HCT116 (cell line): ENCODE data around the gene PRSS1. TPM values are rescaled to one million over a fixed set of nuclear protein-coding genes. Genes with fewer than 3 reads are reported as not detected.

Source experiments
- ATAC-seq: fragments of 200-7000 bp; cut with Tn5 transposase; 2 replicates; pipeline ENCODE4 v1.9.1; 2020; ENCODE audit warnings: mild to moderate bottlenecking, moderate library complexity
- BruUV-seq: library from RNA; stranded (reverse); fragments of 400-500 nt; replicated peaks from 2 replicates; lab custom pipeline; 2021; lab: Mats Ljungman, UMichigan
- CTCF ChIA-PET: fragments of 300-600 bp; sonication (Branson Sonifier 250); formaldehyde crosslinking; loops from one replicate; lab custom pipeline; 2021; ENCODE audit warnings: antibody characterized with exemption; lab: Charles Lee
- POLR2A ChIA-PET: fragments of 300-600, 350-600 bp; sonication (Branson Sonifier 250); formaldehyde crosslinking; loops from one replicate; lab custom pipeline; 2021; ENCODE audit warnings: antibody characterized with exemption; lab: Charles Lee
- RAD21 ChIA-PET, 2 experiments: fragments of 300-600 bp; sonication (Branson Sonifier 250); formaldehyde crosslinking; loops; one replicate each; lab custom pipeline; 2023; ENCODE audit warnings: low total read pairs in 2 of 2; ENCODE audit not compliant: uncharacterized antibody in 2 of 2, unreplicated experiment in 2 of 2, low non-redundant PET in 1 of 2; lab: Charles Lee
- DNase-seq: peaks from one replicate; pipeline ENCODE4 v3.0.0-alpha.2; 2010; ENCODE audit warnings: low read depth, low spot score
- H2AFZ ChIP-seq: fragments of 200-600 bp; shearing (Covaris generic), sonication (generic); 2 replicates; pipeline ENCODE4 v1.6.1; 2017; ENCODE audit warnings: low read depth, mixed run types, mixed read lengths, antibody characterized with exemption, low read length; ENCODE audit not compliant: poor library complexity, severe bottlenecking
- H3K27ac ChIP-seq: 2 replicates; pipeline ENCODE4 v1.5.1; 2012; ENCODE audit warnings: low read depth, low read length
- H3K27me3 ChIP-seq: fragments of 200-600 bp; sonication (generic); 2 replicates; pipeline ENCODE4 v1.6.1; 2016; ENCODE audit warnings: mixed run types, low read length, mixed read lengths; ENCODE audit not compliant: insufficient read depth
- H3K36me3 ChIP-seq, 2 experiments: fragments of 200-500 bp in 1 of 2; fragments of 200-600 bp in 1 of 2; sonication (Bioruptor generic) in 1 of 2; sonication (generic) in 1 of 2; 2 replicates each; pipeline versions ENCODE4 v1.5.1 to v1.6.1; 2014 to 2016; ENCODE audit warnings: low read length in 2 of 2, inconsistent platforms in 1 of 2, mixed read lengths in 1 of 2, mixed run types in 1 of 2; ENCODE audit not compliant: insufficient read depth in 2 of 2, control insufficient read depth in 1 of 2
- H3K4me1 ChIP-seq, 2 experiments: fragments of 200-600 bp in 1 of 2; sonication (generic) in 1 of 2; 2 replicates each; pipeline versions ENCODE4 v1.5.1 to v1.6.1; 2012 to 2017; ENCODE audit warnings: low read length in 2 of 2, inconsistent platforms in 1 of 2, mild to moderate bottlenecking in 1 of 2, mixed read lengths in 1 of 2, mixed run types in 1 of 2, moderate library complexity in 1 of 2; ENCODE audit not compliant: insufficient read depth in 2 of 2, control insufficient read depth in 1 of 2
- H3K4me2 ChIP-seq: fragments of 200-600 bp; sonication (generic); 2 replicates; pipeline ENCODE4 v1.6.1; 2017; ENCODE audit warnings: mixed run types, low read length, mixed read lengths
- H3K4me3 ChIP-seq, 2 experiments: fragments of 200-600 bp in 1 of 2; sonication (generic) in 1 of 2; replicated peaks in 1 of 2; 2 replicates each; pipeline ENCODE4 v1.5.1; 2011 to 2016; ENCODE audit warnings: low read length in 2 of 2, control low read depth in 1 of 2, low read depth in 1 of 2, mild to moderate bottlenecking in 1 of 2, mixed read lengths in 1 of 2, mixed run types in 1 of 2
- H3K79me2 ChIP-seq: fragments of 200-600 bp; sonication (generic); 2 replicates; pipeline ENCODE4 v1.6.1; 2017; ENCODE audit warnings: mild to moderate bottlenecking, mixed run types, low read length, moderate library complexity, mixed read lengths; ENCODE audit not compliant: insufficient read depth
- H3K9ac ChIP-seq: fragments of 200-600 bp; sonication (generic); 2 replicates; pipeline ENCODE4 v1.6.1; 2016; ENCODE audit warnings: low read length, mixed read lengths
- H3K9me2 ChIP-seq: fragments of 200-600 bp; sonication (generic), shearing (Covaris generic); 2 replicates; pipeline ENCODE4 v1.6.1; 2017; ENCODE audit warnings: mixed run types, mild to moderate bottlenecking, moderate library complexity; ENCODE audit not compliant: insufficient read depth
- H3K9me3 ChIP-seq, 2 experiments: fragments of 200-500 bp in 1 of 2; fragments of 200-600 bp in 1 of 2; sonication (Bioruptor generic) in 1 of 2; sonication (generic) in 1 of 2; 2 replicates each; pipeline ENCODE4 v1.6.1; 2014 to 2017; ENCODE audit warnings: low read length in 2 of 2, mixed read lengths in 2 of 2, inconsistent platforms in 1 of 2, low read depth in 1 of 2, mild to moderate bottlenecking in 1 of 2, mixed run types in 1 of 2, moderate library complexity in 1 of 2; ENCODE audit not compliant: control insufficient read depth in 1 of 2, insufficient read depth in 1 of 2
- H4K20me1 ChIP-seq: fragments of 200-600 bp; sonication (generic), shearing (Covaris generic); 2 replicates; pipeline ENCODE4 v1.6.1; 2017; ENCODE audit warnings: mixed run types, mild to moderate bottlenecking, moderate library complexity; ENCODE audit not compliant: insufficient read depth
- ATF3 ChIP-seq: IDR thresholded peaks from 2 replicates; pipeline ENCODE4 v1.6.1; 2012
- CBX3 ChIP-seq: IDR thresholded peaks from 2 replicates; pipeline ENCODE4 v1.6.1; 2012; ENCODE audit warnings: low read depth
- CTCF ChIP-seq, 3 experiments: fragments of 200-600 bp in 1 of 3; sonication (generic) in 1 of 3; IDR thresholded peaks in 2 of 3; conservative IDR thresholded peaks in 1 of 3; 2 replicates each; pipeline ENCODE4 v1.5.1; 2012 to 2017; ENCODE audit warnings: low read depth in 2 of 3, low read length in 2 of 3, antibody characterized with exemption in 1 of 3, borderline replicate concordance in 1 of 3, control low read depth in 1 of 3, mild to moderate bottlenecking in 1 of 3, mixed read lengths in 1 of 3, mixed run types in 1 of 3, moderate library complexity in 1 of 3; ENCODE audit not compliant: insufficient read depth in 1 of 3
- EGR1 ChIP-seq: IDR thresholded peaks from 2 replicates; pipeline ENCODE4 v1.6.1; 2012; ENCODE audit warnings: low read depth
- EZH2 ChIP-seq: fragments of 200-600 bp; sonication (generic); IDR thresholded peaks from 2 replicates; pipeline ENCODE4 v1.6.1; 2017; ENCODE audit warnings: antibody characterized with exemption, mixed run types
- EZH2phosphoT487 ChIP-seq: fragments of 200-600 bp; IDR thresholded peaks from 2 replicates; pipeline ENCODE4 v1.6.1; 2018; ENCODE audit warnings: antibody characterized with exemption, borderline replicate concordance
- MAX ChIP-seq: IDR thresholded peaks from 2 replicates; pipeline ENCODE4 v1.6.1; 2012
- RAD21 ChIP-seq: IDR thresholded peaks from 2 replicates; pipeline ENCODE4 v1.6.1; 2012; ENCODE audit warnings: low read depth, mild to moderate bottlenecking
- SIN3A ChIP-seq: IDR thresholded peaks from 2 replicates; pipeline ENCODE4 v1.6.1; 2012; ENCODE audit warnings: low read depth
- SP1 ChIP-seq: IDR thresholded peaks from 2 replicates; pipeline ENCODE4 v1.6.1; 2012; ENCODE audit warnings: low read depth
- YY1 ChIP-seq: IDR thresholded peaks from 2 replicates; pipeline ENCODE4 v1.6.1; 2011; ENCODE audit warnings: low read length, low read depth, moderate library complexity, mild to moderate bottlenecking; ENCODE audit not compliant: insufficient replicate concordance; ENCODE audit errors: extremely low read depth
- ZBTB33 ChIP-seq: IDR thresholded peaks from 2 replicates; pipeline ENCODE4 v1.6.1; 2011; ENCODE audit warnings: mild to moderate bottlenecking, low read length, moderate library complexity; ENCODE audit not compliant: insufficient replicate concordance; ENCODE audit errors: extremely low read depth
- ZNF274 ChIP-seq: fragments of 200-500 bp; sonication (Bioruptor generic); IDR thresholded peaks from 2 replicates; pipeline ENCODE4 v1.6.1; 2014; ENCODE audit warnings: mild to moderate bottlenecking, low read depth, low read length, inconsistent platforms
- intact Hi-C: fragments of 100-400 bp; cut with micrococcal nuclease; formaldehyde crosslinking; loops from 2 replicates; pipeline ENCODE4 v1.10.0; 2022
- total RNA-seq: library from RNA; stranded (reverse); gene quantifications from one replicate; pipeline ENCODE4 v1.2.1, GENCODE V29; 2021; ENCODE audit not compliant: unreplicated experiment

The PRSS1 gene
- total RNA-seq, 1 experiment from 2014 or later, result 14.6 TPM

- intact Hi-C loops, result no loop called here
- no peaks in the 10 kb centered on the region for H3K79me2 ChIP-seq
- ChIA-PET CTCF (no interaction called here), RAD21 (no interaction called here), POLR2A (no interaction called here)
- ATAC-seq (no peak), DNase-seq (no peak)
- H4K20me1 ChIP-seq, result no peaks in the 10 kb centered on the region
- no peak overlapping the region for H3K4me3 ChIP-seq
- no peak overlapping the region for H3K27ac ChIP-seq
- no peak overlapping the region for H3K9ac ChIP-seq
- H3K36me3 ChIP-seq, result no peaks in the 10 kb centered on the region
- H3K9me3 ChIP-seq, result no peaks in the 10 kb centered on the region
- H3K9me2 ChIP-seq, result no peaks in the 10 kb centered on the region
- H3K4me2 ChIP-seq, result no peak overlapping the region
- no peak overlapping the region for H2AFZ ChIP-seq
- no TSS peak for BruUV-seq
- H3K27me3 ChIP-seq, result no peaks in the 10 kb centered on the region
- TF ChIP-seq EGR1 (no peak), ZBTB33 (no peak), EZH2 (no peak), EZH2phosphoT487 (no peak), SP1 (no peak), YY1 (no peak), RAD21 (no peak), MAX (no peak), CTCF (IDR thresholded peaks at IDR 0.05 in 2 of 3, conservative IDR thresholded peaks at IDR 0.05 in 1 of 3; ENCODE audit: borderline replicate concordance in 1 of 3, insufficient read depth in 1 of 3, low read depth in 2 of 3, low read length in 2 of 3) (no peak), ATF3 (no peak), ZNF274 (no peak), SIN3A (no peak), CBX3 (no peak)
- TF ChIP-seq, all 23 proteins: peak for 0
- H3K4me1 ChIP-seq, result no peaks in the 10 kb centered on the region
Observed at GRCh38 chr7:142790056-142790455, 40.8 kb downstream of the PRSS1 start.
